ENCODE results near the gene EPB41L1. TPM values are rescaled to one million over a fixed set of nuclear protein-coding genes. Genes with fewer than 3 reads are reported as not detected.

The EPB41L1 gene
- polyA plus RNA-seq, 1 donor from 2014 or later: 38.2 TPM

- Histone ChIP-seq H4K20me1 (ENCODE audit: insufficient read depth) (no peaks in the 10 kb centered on the region), H3K36me3 (ENCODE audit: insufficient read depth, low read length) (no peaks in the 10 kb centered on the region), H3K9ac (ENCODE audit: low read length) (no peak overlapping the region), H3K4me2 (ENCODE audit: low read length) (no peak overlapping the region), H3K9me3 (ENCODE audit: low read length) (no peaks in the 10 kb centered on the region), H3K27me3 (ENCODE audit: insufficient read depth, low read depth, low read length) (no peaks in the 10 kb centered on the region), H3K9me2 (ENCODE audit: insufficient read depth, low read length) (no peaks in the 10 kb centered on the region), H3K27ac (ENCODE audit: low read length) (no peak overlapping the region), H2AFZ (ENCODE audit: low read depth, low read length) (no peak overlapping the region), H3K4me3 (ENCODE audit: low read length) (no peak overlapping the region), H3F3A (ENCODE audit: insufficient read depth, low read length, poor library complexity, severe bottlenecking) (no peaks in the 10 kb centered on the region), H3K79me2 (replicated peaks; ENCODE audit: insufficient read depth, low read length) (no peaks in the 10 kb centered on the region)
- no peak for TF ChIP-seq CTCF (IDR thresholded peaks at IDR 0.05; ENCODE audit: poor library complexity, severe bottlenecking)
Measured at GRCh38 chr20:36230019-36230418, 75.5 kb downstream of the EPB41L1 start.

- Histone ChIP-seq H3K4me3 (ENCODE audit: low read length) (no peak overlapping the region), H3K27me3 (ENCODE audit: insufficient read depth, low read depth, low read length) (no peaks in the 10 kb centered on the region), H3K9me2 (ENCODE audit: insufficient read depth, low read length) (no peaks in the 10 kb centered on the region), H3F3A (ENCODE audit: insufficient read depth, low read length, poor library complexity, severe bottlenecking) (no peaks in the 10 kb centered on the region), H2AFZ (ENCODE audit: low read depth, low read length) (no peak overlapping the region), H3K9ac (ENCODE audit: low read length) (no peak overlapping the region), H3K9me3 (ENCODE audit: low read length) (no peaks in the 10 kb centered on the region), H3K79me2 (replicated peaks; ENCODE audit: insufficient read depth, low read length) (peaks cover under 1% of the 10 kb centered on the region), H3K27ac (ENCODE audit: low read length) (no peak overlapping the region), H4K20me1 (ENCODE audit: insufficient read depth) (no peaks in the 10 kb centered on the region), H3K36me3 (ENCODE audit: insufficient read depth, low read length) (no peaks in the 10 kb centered on the region), H3K4me2 (ENCODE audit: low read length) (no peak overlapping the region)
- TF ChIP-seq REST (IDR thresholded peaks at IDR 0.05; ENCODE audit: borderline replicate concordance) (no peak), EP300 (conservative IDR thresholded peaks at IDR 0.05; ENCODE audit: poor library complexity, severe bottlenecking) (no peak), SMC3 (conservative IDR thresholded peaks at IDR 0.05; ENCODE audit: poor library complexity) (no peak), RAD21 (conservative IDR thresholded peaks at IDR 0.05) (no peak), EZH2 (IDR thresholded peaks at IDR 0.05; ENCODE audit: borderline replicate concordance, insufficient read depth, low read length, poor library complexity, severe bottlenecking) (no peak), MXI1 (conservative IDR thresholded peaks at IDR 0.05; ENCODE audit: poor library complexity, severe bottlenecking) (no peak), CTCF (IDR thresholded peaks at IDR 0.05; ENCODE audit: poor library complexity, severe bottlenecking) (no peak), TAF1 (IDR thresholded peaks at IDR 0.05; ENCODE audit: low read depth) (no peak), POLR2AphosphoS5 (IDR thresholded peaks at IDR 0.05) (no peak)
Measured at GRCh38 chr20:36231331-36231730, 76.8 kb downstream of the EPB41L1 start.
